ENCODE data around the gene IL27RA.

- TF ChIP-seq SNAI2 (CRISPR knock-in tag; IDR thresholded peaks at IDR 0.05) (no peak), TOX (CRISPR knock-in tag; IDR thresholded peaks at IDR 0.05; ENCODE audit: borderline replicate concordance) (no peak), RARB (CRISPR knock-in tag; IDR thresholded peaks at IDR 0.05) (no peak)
Observed at GRCh38 chr19:14023404-14024235, 7.9 kb upstream of the IL27RA start.
